Measurements from ENCODE around the gene TXNDC12.

Gene TXNDC12

GRCh38 chr1:52002038-52002917 is 52.7 kb downstream of the TXNDC12 start:
- Histone ChIP-seq H3K4me3 (no peak overlapping the region), H3K4me2 (no peak overlapping the region), H3K27me3 (no peaks in the 10 kb centered on the region), H3K27ac (no peak overlapping the region), H4K20me1 (no peaks in the 10 kb centered on the region), H3K36me3 (no peaks in the 10 kb centered on the region), H3K9me3 (no peaks in the 10 kb centered on the region), H3K9ac (no peak overlapping the region), H3K4me1 (no peaks in the 10 kb centered on the region)
- TF ChIP-seq Cebpa-rat (IDR thresholded peaks at IDR 0.05), result no peak

GRCh38 chr1:51998701-51999100 is 56.3 kb downstream of the TXNDC12 start:
- TF ChIP-seq Cebpa-rat (IDR thresholded peaks at IDR 0.05), result no peak
- H3K4me3 ChIP-seq, result no peak overlapping the region
- no peaks in the 10 kb centered on the region for H3K9me3 ChIP-seq

GRCh38 chr1:51997974-51998382 is 57.0 kb downstream of the TXNDC12 start:
- H3K4me2 ChIP-seq, result no peak overlapping the region
- no peak overlapping the region for H3K27ac ChIP-seq

More at GRCh38 chr1:51998701-51999100, 56.3 kb downstream of the TXNDC12 start:
- Histone ChIP-seq H3K27ac (no peak overlapping the region), H3K27me3 (no peaks in the 10 kb centered on the region), H3K9ac (no peak overlapping the region), H3K36me3 (no peaks in the 10 kb centered on the region), H4K20me1 (no peaks in the 10 kb centered on the region), H3K4me2 (no peak overlapping the region), H3K4me1 (no peaks in the 10 kb centered on the region)

GRCh38 chr1:51990478-51990965 is 64.5 kb downstream of the TXNDC12 start, which contains the start of gene RAB3B:
Gene RAB3B, minus strand, starts transcription at chr1:51990700. Its CDS starts 13,583 bp downstream, at chr1:51977117.
- Histone ChIP-seq H3K9ac (peak within 1 kb of the TSS; percentile 74; the same call in 1 of the 2 replicates), H3K27me3 (no peaks in the 10 kb centered on the region; the same call in 1 of the 2 replicates), H3K9me3 (no peaks in the 10 kb centered on the region), H3K27ac (no peak within 1 kb of the TSS), H3K4me1 (no peaks in the 10 kb centered on the region), H3K36me3 (no peaks in the 10 kb centered on the region), H3K4me2 (peak within 1 kb of the TSS; percentile 72), H4K20me1 (no peaks in the 10 kb centered on the region), H3K4me3 (peak within 1 kb of the TSS; percentile 73)
- no peak for TF ChIP-seq Cebpa-rat (IDR thresholded peaks at IDR 0.05)

More at GRCh38 chr1:51997974-51998382, 57.0 kb downstream of the TXNDC12 start:
- Histone ChIP-seq H3K27me3 (no peaks in the 10 kb centered on the region), H3K36me3 (no peaks in the 10 kb centered on the region), H3K4me3 (no peak overlapping the region), H3K9ac (no peak overlapping the region), H3K9me3 (no peaks in the 10 kb centered on the region), H4K20me1 (no peaks in the 10 kb centered on the region), H3K4me1 (no peaks in the 10 kb centered on the region)
- no peak for TF ChIP-seq Cebpa-rat (IDR thresholded peaks at IDR 0.05)

GRCh38 chr1:51989582-51990477 is 65.2 kb downstream of the TXNDC12 start:
- Histone ChIP-seq H3K36me3 (no peaks in the 10 kb centered on the region), H3K9ac (peak overlapping the region; percentile 74; the same call in 1 of the 2 replicates), H3K4me2 (peak overlapping the region; percentile 72), H3K4me3 (peak overlapping the region; percentile 73), H3K9me3 (no peaks in the 10 kb centered on the region), H3K27me3 (no peaks in the 10 kb centered on the region; the same call in 1 of the 2 replicates), H3K27ac (no peak overlapping the region), H4K20me1 (no peaks in the 10 kb centered on the region), H3K4me1 (no peaks in the 10 kb centered on the region)
- no peak for TF ChIP-seq Cebpa-rat (IDR thresholded peaks at IDR 0.05)

GRCh38 chr1:51988254-51988653 is 66.7 kb downstream of the TXNDC12 start:
- Histone ChIP-seq H3K27ac (no peak overlapping the region), H3K4me3 (no peak overlapping the region), H3K4me1 (no peaks in the 10 kb centered on the region), H3K9me3 (no peaks in the 10 kb centered on the region), H3K36me3 (no peaks in the 10 kb centered on the region), H3K9ac (no peak overlapping the region), H3K4me2 (no peak overlapping the region), H4K20me1 (no peaks in the 10 kb centered on the region), H3K27me3 (no peaks in the 10 kb centered on the region; the same call in 1 of the 2 replicates)
- no peak for TF ChIP-seq Cebpa-rat (IDR thresholded peaks at IDR 0.05)

GRCh38 chr1:51986718-51987117 is 68.3 kb downstream of the TXNDC12 start:
- H4K20me1 ChIP-seq, result no peaks in the 10 kb centered on the region
- H3K4me3 ChIP-seq, result no peak overlapping the region
- H3K9me3 ChIP-seq, result no peaks in the 10 kb centered on the region
- no peaks in the 10 kb centered on the region for H3K36me3 ChIP-seq
- H3K9ac ChIP-seq, result no peak overlapping the region
- H3K4me1 ChIP-seq, result no peaks in the 10 kb centered on the region
- H3K27me3 ChIP-seq, result no peaks in the 10 kb centered on the region; the same call in 1 of the 2 replicates
- H3K27ac ChIP-seq, result no peak overlapping the region
- no peak for TF ChIP-seq Cebpa-rat (IDR thresholded peaks at IDR 0.05)
- no peak overlapping the region for H3K4me2 ChIP-seq

- no peak overlapping the region for H3K4me2 ChIP-seq
- H3K9me3 ChIP-seq, result no peaks in the 10 kb centered on the region
- no peaks in the 10 kb centered on the region for H3K36me3 ChIP-seq
- no peaks in the 10 kb centered on the region for H4K20me1 ChIP-seq
- no peak overlapping the region for H3K4me3 ChIP-seq
- H3K27me3 ChIP-seq, result no peaks in the 10 kb centered on the region
- H3K9ac ChIP-seq, result no peak overlapping the region
- H3K4me1 ChIP-seq, result no peaks in the 10 kb centered on the region
- no peak for TF ChIP-seq Cebpa-rat (IDR thresholded peaks at IDR 0.05)
- no peak overlapping the region for H3K27ac ChIP-seq
Observed at GRCh38 chr1:51982161-51982560, 72.8 kb downstream of the TXNDC12 start.

- Histone ChIP-seq H3K4me1 (no peaks in the 10 kb centered on the region), H3K36me3 (no peaks in the 10 kb centered on the region), H3K4me3 (no peak overlapping the region), H3K27ac (no peak overlapping the region), H3K9ac (no peak overlapping the region), H3K4me2 (no peak overlapping the region), H3K9me3 (no peaks in the 10 kb centered on the region), H4K20me1 (no peaks in the 10 kb centered on the region), H3K27me3 (no peaks in the 10 kb centered on the region)
- no peak for TF ChIP-seq Cebpa-rat (IDR thresholded peaks at IDR 0.05)
Observed at GRCh38 chr1:51981555-51981954, 73.4 kb downstream of the TXNDC12 start.

Data from BLaER1 (cell line).